Cardiac fibroblast (primary cell): ENCODE data around the gene HIVEP2.

Experiments used
- DNase-seq, 2 donors: peaks; one replicate each; pipeline versions ENCODE4 v3.0.0 to v3.0.0-alpha.2; 2010; ENCODE audit warnings: low read depth in 2 of 2
- H3K4me3 ChIP-seq, 2 donors: replicated peaks in 1 of 2; 1 replicate in 1 of 2; 2 replicates in 1 of 2; pipeline ENCODE4 v1.5.1; 2011; ENCODE audit warnings: low read depth in 2 of 2, low read length in 2 of 2, mild to moderate bottlenecking in 2 of 2, moderate library complexity in 1 of 2
- TF ChIP-seq, protein P1 (sequence below): IDR thresholded peaks from one replicate; pipeline ENCODE4 v1.5.1; 2011; ENCODE audit warnings: low read depth, mild to moderate bottlenecking, low read length, inconsistent platforms

HIVEP2 gene

DNA sequence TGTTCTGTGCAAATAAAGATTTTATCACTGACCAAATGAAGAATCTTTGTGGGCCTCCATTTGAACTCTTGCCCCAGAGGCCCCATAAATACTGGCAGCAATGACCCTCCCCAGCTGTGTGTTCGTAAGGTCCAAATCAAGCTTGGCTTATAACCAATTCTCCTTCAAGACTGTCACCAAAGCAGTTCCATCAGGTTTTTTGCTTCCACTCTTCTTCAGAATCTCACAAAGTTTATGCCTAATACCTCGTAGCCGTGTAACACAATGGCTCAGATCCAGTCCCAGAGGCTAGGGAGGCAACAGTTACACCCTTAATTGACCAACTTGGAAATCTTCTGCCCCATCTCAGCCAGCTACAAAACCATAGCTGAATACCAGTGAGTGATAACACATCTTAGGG is 120.5 kb downstream of the HIVEP2 start:
- no peak for DNase-seq
- TF ChIP-seq, protein P1, sequence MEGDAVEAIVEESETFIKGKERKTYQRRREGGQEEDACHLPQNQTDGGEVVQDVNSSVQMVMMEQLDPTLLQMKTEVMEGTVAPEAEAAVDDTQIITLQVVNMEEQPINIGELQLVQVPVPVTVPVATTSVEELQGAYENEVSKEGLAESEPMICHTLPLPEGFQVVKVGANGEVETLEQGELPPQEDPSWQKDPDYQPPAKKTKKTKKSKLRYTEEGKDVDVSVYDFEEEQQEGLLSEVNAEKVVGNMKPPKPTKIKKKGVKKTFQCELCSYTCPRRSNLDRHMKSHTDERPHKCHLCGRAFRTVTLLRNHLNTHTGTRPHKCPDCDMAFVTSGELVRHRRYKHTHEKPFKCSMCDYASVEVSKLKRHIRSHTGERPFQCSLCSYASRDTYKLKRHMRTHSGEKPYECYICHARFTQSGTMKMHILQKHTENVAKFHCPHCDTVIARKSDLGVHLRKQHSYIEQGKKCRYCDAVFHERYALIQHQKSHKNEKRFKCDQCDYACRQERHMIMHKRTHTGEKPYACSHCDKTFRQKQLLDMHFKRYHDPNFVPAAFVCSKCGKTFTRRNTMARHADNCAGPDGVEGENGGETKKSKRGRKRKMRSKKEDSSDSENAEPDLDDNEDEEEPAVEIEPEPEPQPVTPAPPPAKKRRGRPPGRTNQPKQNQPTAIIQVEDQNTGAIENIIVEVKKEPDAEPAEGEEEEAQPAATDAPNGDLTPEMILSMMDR, result no peak
- H3K4me3 ChIP-seq, result no peak overlapping the region

GRCh38 chr6:142823256-142823902 is 121.6 kb downstream of the HIVEP2 start:
- TF ChIP-seq, protein P1, result no peak

DNA sequence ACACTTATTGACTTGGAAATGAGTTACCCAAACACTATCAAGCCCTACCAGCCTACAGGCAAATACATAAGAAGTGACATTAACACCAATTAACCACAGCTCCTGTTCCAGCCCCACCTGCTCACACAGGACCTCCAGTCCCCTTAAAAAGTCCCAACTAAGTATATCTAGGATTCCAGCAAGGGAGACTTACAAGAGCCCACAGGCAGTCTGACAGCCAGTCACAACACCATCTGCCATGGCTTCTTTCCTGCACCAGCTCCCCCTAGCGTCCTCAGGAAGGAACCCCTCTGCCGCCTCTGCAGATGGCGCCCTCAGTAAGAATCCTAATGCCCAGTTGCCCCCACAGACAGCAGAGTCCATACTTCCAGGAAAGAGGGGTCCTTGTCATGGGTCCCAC is 122.1 kb downstream of the HIVEP2 start:
- TF ChIP-seq, protein P1, result peak; percentile 25
- DNase-seq, result no peak
- H3K4me3 ChIP-seq, result no peak overlapping the region

More at GRCh38 chr6:142823256-142823902, 121.6 kb downstream of the HIVEP2 start:
- no peak for DNase-seq
- no peak overlapping the region for H3K4me3 ChIP-seq

- no peak overlapping the region for H3K4me3 ChIP-seq
- no peak for DNase-seq
- TF ChIP-seq, protein P1, result no peak
Measured at GRCh38 chr6:142822383-142822782, 122.6 kb downstream of the HIVEP2 start.

- DNase-seq, result no peak
- H3K4me3 ChIP-seq, result no peak overlapping the region
- TF ChIP-seq, protein P1, result no peak
Measured at GRCh38 chr6:142821860-142822259, 123.1 kb downstream of the HIVEP2 start.

DNA sequence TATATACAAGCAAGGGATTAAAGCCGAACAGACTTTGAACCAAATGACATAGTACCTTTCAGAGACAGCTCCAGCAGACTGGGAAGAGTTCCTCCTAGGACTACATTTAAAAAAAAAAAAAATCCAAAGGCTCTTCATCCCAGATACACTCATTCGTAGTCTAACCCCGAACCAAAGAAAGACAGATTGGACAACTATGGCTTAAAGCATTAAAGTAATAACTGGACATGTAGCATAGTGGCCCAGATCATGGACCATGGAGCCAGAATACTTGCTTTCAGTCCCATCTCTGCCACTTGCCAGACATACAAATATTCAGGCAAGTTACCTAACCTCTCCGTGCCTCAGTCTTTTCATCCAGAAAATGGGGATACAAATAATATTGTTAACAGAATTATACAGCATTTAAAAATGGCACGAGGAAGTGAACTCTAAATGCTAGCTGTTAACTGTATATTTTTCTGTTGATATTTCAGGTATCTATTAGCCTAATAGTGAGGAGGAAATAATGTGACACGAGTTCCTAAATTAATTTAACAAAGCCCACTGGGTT is 123.7 kb downstream of the HIVEP2 start:
- TF ChIP-seq, protein P1, result no peak
- H3K4me3 ChIP-seq, result no peak overlapping the region
- DNase-seq, result no peak
